GM13977 (cell line): Measurements from ENCODE around the gene NAP1L4.

Experiments used
- DNase-seq: peaks from one replicate; pipeline ENCODE4 v3.0.0; 2012; ENCODE audit warnings: low spot score
- in situ Hi-C: fragments of 300-500 bp; cut with MboI; formaldehyde crosslinking; loops from one replicate; pipeline ENCODE4 v1.12.0; 2022; ENCODE audit warnings: low sequenced_read_pairs, low pct_unique_long_range_greater_than_20kb, mixed read lengths, inconsistent platforms; ENCODE audit not compliant: unreplicated experiment
- TF ChIP-seq, protein P1 (sequence below): IDR thresholded peaks from 2 replicates; pipeline ENCODE4 v1.5.1; 2012; ENCODE audit warnings: mild to moderate bottlenecking, control low read depth; ENCODE audit not compliant: insufficient read depth; ENCODE audit errors: extremely low read depth, missing control alignments

The NAP1L4 gene

GRCh38 chr11:2902784-2903671 lies 89.1 kb downstream of the NAP1L4 start:
- TF ChIP-seq, protein P1, sequence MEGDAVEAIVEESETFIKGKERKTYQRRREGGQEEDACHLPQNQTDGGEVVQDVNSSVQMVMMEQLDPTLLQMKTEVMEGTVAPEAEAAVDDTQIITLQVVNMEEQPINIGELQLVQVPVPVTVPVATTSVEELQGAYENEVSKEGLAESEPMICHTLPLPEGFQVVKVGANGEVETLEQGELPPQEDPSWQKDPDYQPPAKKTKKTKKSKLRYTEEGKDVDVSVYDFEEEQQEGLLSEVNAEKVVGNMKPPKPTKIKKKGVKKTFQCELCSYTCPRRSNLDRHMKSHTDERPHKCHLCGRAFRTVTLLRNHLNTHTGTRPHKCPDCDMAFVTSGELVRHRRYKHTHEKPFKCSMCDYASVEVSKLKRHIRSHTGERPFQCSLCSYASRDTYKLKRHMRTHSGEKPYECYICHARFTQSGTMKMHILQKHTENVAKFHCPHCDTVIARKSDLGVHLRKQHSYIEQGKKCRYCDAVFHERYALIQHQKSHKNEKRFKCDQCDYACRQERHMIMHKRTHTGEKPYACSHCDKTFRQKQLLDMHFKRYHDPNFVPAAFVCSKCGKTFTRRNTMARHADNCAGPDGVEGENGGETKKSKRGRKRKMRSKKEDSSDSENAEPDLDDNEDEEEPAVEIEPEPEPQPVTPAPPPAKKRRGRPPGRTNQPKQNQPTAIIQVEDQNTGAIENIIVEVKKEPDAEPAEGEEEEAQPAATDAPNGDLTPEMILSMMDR: no peak
- no peak for DNase-seq
- in situ Hi-C loops: no loop called here

DNA sequence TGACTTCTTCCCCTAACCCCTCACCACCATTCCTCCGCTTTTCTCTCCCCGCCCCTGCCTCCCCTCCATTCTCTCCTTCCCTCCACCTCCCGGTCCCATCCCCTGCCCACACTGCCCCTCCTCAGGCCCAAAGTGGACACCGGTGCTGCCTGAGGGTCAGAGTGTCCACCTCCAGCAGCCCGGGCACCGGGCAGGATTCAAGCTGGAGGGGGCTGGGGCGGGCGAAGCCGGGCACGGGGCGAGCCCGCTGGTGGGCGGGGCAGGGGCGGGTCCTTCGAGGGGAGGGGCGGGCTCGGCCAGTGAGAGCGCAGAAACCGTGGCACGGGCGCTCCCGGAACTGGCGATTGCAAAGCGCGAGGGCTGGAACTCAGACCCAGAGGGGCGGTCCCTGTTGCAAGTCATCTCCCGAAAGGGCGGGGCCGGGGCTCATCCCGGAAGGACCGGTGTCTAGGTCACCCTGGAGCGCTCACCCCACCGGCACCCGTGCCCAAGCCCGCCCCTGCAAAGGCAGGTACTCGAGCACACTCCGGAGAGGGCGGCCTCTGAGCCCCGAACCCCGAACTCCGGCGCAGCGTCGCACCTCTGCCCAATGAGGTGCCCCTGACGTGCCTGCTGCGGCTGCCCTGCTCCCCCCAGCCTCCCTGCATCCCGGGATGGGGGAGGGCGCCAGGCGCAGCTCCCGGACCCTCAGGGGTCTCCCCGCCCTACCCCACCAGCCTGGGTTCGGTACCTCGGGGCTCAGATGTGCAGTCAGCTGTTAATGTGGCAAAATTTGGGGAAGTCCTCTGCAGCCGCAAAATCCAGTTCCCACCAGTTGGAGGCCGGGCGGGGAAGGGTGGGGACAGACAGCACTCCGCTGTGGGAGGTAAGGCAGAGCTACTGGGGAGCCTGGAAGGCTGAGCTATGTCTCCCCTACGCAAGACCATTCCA lies 90.0 kb downstream of the NAP1L4 start:
- in situ Hi-C loops: no loop called here
- peak; percentile 99 for DNase-seq
- TF ChIP-seq, protein P1: no peak

GRCh38 chr11:2901196-2901796 lies 90.8 kb downstream of the NAP1L4 start:
- TF ChIP-seq, protein P1: no peak
- no peak for DNase-seq
- in situ Hi-C loops: no loop called here

DNA sequence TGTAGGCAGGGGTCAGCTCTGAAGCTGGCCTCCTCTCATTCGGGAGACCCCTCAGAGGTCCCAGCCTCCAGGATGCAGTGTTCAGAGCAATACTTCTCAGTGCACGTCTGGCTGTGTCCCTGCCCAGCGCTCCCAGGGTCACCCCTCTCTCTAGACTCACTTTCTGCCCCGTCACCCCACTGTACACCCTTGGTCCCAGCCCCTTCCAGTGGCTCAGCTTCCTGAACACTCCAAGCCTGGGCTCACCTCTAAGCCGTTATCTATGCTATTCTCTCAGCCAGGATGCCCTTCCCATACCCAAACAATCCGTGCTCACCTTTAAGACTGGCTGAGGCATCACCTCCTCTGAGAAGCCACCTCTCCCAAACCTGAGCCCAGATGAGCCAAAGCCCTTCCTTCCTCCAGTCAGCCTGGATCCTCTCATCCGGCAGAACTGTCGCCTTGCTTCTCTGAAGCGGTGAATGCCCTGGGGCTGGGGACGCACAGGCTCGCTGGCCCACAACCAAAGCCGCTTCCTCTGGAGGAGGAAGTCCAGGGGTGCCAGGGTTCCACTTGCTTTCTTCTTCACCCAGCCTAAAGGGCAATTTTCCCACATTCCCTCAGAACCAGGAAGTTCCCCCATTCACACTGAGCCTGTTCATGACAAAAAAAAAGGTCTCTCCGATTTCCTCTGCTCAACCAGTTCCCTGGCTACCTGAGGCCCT lies 92.9 kb downstream of the NAP1L4 start:
- in situ Hi-C loops: loop anchor here (10.0 kb wide), 2 partner anchors 364 to 474 kb away; no protein-coding TSS in a partner anchor
- no peak for DNase-seq
- TF ChIP-seq, protein P1: no peak

- in situ Hi-C loops: loop anchor here (10.0 kb wide), 2 partner anchors 364 to 474 kb away; no protein-coding TSS in a partner anchor
- TF ChIP-seq, protein P1: no peak
- peak; percentile 49 for DNase-seq
Observed at GRCh38 chr11:2898366-2899079, 93.6 kb downstream of the NAP1L4 start.
